Hindlimb muscle (tissue), 1 donor: ENCODE measurements around the gene POP7. TPM values are rescaled to one million over a fixed set of nuclear protein-coding genes. Genes with fewer than 3 reads are reported as not detected.

Experiments
- DNase-seq: peaks from one replicate; pipeline ENCODE4 v3.0.0-alpha.2; 2013
- polyA plus RNA-seq: library from polyadenylated mRNA; unstranded; fragments of 120-200 nt; gene quantifications from one replicate; pipeline ENCODE4 v1.2.1, GENCODE V29; 2013; ENCODE audit not compliant: insufficient read length

POP7 gene
- polyA plus RNA-seq, 1 donor = 21.4 TPM

DNA sequence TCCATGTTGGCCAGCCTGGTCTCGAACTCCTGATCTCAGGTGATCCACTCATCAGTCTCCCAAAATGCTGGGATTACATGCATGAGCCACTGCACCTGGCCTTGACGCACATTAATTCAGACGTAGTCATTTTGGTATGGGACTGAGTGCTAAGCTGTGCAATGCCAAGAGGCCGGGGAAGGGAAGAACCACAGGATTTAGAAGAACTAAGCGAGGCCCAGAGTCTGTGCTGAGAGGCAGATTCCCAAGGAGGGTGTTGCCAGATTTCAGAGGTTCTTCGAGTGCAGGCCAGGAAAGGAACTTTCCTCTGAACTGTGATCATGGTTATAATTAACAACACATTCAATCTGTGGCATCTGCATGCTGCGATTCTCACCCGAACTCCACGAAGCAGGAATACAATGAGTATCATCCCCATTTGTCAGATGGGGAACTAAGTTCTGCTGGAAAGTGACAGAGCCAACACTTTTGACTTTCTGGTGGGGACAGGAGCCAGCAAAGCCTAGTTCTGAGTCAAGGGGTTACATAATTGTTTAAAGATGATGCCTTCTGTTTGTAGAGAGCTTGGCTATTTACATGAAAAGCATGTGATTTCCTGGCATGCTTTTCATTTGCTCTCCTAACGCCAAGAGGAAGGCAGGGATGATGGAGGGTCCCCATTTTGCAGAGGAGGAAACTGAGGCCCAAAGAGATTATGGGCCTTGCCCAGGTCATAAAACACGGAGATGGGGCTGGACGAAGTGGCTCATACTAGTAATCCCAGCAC is 21.3 kb downstream of the POP7 start:
- peak; percentile 67 for DNase-seq

DNA sequence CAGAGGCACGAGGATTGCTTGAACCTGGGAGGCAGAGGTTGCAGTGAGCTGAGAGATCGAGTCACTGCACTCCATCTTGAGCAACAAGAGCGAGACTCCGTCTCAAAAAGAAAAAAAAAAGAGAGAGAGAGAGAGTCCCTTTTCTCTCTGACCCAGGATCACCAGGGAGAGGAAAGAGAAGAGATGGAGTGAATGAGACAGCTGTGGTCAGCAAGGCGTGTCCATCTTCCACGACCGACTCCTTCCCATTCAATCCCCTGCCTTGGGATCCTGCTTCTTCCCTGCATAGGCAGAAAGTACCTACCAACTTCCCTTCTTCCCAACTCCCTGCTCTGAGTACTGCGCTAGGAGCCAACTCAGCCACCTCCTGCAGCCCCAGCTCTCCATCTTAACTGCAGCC is 22.3 kb downstream of the POP7 start:
- no peak for DNase-seq

DNA sequence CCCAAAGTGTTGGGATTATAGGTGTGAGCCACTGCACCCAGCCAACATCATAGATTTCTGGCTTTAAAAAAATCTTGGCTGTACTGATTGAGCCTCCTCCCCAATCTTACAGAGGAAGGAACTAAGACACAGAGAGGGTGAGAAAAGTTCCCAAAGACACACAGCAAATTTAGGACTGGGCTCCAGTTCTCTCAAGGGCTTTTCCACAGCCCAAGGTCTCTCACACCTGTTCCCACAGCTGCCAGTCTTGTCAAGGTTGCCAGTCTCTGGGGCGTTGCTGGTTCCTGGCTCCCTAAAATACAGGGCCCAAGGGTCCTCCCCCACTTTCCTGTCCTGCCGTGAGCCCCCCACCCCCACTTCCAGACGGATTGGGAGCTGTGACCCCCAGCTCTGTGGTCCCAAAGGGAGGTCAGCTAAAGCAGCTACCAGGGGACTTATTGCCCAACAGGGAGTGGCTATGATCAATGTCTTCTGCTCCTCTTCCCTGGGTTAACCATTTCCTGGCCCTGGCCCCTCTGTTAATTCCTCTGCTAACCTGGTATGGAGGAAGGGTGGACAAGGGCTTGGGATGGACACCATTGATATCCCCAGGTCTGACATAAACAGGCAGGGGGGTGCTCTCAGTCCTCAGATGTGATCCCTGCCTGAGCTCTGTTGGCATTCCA is 24.3 kb downstream of the POP7 start:
- no peak for DNase-seq

DNA sequence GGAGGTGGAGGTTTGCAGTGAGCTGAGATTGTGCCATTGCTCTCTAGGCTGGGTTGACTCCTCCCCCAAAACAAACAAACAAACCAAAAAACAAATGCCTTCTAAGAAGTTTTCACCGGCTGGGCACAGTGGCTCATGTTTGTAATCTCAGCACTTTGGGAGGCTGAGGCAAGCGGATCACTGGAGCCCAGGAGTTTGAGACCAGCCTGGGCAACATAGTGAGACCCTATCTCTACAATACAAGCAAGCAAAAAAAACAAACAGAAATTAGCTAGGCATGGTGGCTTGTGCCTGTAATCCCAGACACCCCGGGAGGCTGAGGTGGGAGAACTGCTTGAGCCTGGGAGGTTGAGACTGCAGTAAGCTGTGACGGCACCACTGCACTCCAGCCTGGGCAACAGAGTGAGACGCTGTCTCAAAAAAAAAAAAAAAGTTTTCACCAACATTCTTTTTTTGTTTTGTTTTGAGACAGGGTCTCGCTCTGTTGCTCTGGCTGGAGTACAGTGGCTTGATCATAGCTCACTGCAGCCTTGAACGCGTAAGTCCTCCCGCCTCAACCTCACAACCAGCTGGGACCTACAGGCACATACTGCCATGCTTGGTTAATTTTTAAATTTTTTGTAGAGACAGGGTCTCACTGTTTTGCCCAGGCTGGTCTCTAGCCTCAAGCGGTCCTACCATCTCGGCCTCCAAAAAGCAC is 26.2 kb downstream of the POP7 start:
- no peak for DNase-seq

DNA sequence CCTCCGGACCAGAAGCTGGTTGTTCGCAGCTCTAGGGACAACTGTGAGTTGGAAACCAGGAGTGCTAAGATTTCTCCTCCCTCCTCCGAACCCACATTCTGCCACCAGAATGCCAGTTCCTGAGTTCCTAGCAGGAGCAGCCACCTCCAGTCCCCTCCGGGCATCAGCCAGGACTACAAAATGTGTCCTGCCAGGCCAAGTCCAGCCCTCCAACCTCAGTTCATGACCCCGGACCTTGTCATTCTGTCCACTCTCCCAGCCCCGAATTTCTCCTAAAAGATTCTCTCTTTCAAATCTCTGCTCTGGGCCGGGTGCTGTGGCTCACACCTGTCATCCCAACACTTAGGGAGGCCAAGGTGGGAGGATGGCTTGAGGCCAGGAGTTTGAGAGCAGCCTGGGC is 29.8 kb downstream of the POP7 start:
- DNase-seq = no peak

DNA sequence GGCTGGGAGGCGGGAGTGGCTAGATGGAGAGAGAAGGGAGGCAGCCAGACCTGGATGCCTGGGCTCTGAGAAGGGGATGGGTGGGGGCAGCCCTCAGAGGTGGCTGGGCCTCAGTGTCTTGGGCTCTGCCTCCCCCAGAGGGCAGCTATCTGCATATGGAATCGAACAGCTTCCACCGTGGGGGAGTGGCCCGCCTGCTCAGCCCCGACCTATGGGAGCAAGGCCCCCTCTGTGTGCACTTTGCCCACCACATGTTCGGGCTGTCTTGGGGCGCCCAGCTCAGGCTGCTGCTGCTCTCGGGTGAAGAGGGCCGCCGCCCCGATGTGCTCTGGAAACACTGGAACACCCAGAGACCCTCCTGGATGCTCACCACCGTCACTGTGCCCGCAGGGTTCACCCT is 30.8 kb downstream of the POP7 start:
- DNase-seq = no peak

DNA sequence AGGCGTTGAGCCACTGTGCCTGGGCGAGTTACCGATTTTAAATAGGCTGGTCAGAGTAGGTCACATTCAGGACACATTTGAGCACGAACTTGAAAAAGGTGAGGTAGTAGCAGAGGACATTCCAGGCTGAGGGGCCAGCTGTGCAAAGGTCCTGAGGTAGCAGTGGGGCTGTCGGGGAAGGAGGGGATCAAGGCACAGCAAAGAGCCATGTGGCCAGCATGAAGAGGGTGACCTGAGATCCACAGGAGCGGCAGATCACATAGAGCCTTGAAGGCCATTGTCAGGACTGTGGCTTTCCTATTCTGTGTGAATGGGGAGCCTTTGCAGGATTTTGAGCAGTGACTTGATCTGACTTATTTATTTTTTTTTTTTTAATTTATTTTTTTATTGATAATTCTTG is 34.0 kb downstream of the POP7 start:
- no peak for DNase-seq

DNA sequence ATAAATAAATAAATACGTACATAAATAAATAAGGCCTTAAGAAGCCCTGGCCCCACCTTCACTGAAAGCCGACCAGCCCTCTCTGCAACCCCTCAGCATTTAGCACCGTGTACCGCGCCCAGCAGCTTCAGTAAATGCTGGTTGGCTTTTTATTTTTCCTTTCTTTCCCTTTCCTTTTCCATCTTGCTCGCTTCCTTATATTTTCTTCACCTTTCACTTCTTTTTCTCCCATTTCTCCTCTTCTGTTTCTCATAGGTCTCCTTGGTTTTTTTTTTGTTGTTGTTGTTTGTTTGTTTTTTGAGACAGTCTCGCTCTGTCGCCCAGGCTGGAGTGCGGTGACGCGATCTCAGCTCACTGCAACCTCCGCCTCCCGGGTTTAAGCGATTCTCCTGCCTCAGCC is 38.7 kb downstream of the POP7 start:
- no peak for DNase-seq

DNA sequence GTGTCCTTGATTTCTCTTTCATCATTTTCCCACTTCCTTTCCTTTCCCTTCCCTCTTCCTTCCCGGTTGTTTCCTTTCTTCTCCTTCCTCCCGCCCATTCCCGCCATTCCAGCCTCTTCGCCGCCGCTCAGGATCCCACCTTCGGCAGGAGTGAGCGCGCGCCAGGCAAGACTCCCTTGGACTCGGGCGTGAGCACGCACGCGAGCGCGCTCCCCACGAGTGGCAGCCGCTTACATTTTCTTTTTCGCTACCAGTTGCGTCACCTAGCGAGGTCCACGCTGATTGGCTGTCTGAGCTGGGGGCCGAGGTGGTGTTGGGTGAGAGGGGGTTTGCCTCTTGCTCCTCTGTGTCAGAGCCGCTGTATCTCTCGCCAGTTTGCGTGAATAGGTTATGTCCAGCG is 39.3 kb downstream of the POP7 start:
- DNase-seq = peak; percentile 37

DNA sequence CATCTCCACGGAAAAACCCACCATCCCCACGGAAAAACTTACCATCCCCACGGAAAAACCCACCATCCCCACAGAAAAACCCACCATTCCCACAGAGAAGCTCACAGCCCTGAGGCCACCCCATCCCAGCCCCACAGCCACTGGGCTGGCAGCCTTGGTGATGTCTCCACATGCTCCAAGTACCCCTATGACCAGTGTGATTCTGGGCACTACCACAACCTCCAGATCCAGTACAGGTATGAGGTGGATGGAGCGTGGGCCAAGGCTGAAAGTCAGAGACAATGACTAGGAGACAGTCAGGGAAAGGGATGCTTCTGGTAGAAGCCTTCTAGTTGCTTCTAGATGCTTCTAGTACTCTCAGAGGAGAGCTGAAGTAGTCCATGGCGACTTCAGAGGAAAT is 47.1 kb downstream of the POP7 start:
- no peak for DNase-seq

DNA sequence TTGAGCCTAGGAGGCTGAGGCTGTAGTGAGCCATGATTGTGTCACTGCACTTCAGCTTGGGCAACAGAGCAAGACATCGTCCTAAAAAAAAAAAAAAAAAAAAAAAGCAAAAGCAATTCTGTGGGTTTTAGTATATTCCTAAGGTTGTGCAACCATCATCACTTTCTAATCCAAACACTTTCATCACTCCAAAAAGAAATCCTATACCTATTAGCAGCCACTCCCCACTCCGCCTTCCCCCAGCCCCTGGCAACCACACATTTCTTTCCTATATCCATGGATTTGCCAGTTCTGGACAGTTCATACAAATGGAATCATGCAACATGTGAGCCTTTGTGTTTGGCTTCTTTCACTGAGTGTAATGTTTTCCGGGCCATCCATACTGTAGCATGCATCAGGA is 47.8 kb downstream of the POP7 start:
- DNase-seq = no peak

Other genes with a start within 250 kb of the POP7 start
- 2.1 TPM for gene SPACDR, start 241.9 kb upstream of the POP7 start, polyA plus RNA-seq
- 61.5 TPM for gene TSC22D4, start 226.9 kb upstream of the POP7 start, polyA plus RNA-seq
- gene NYAP1, start 222.2 kb upstream of the POP7 start, polyA plus RNA-seq = 2.2 TPM
- gene AGFG2, start 166.9 kb upstream of the POP7 start, polyA plus RNA-seq = 15.6 TPM
- gene SAP25, start 132.2 kb upstream of the POP7 start, polyA plus RNA-seq = 3.5 TPM
- gene LRCH4, start 120.0 kb upstream of the POP7 start, polyA plus RNA-seq = 31.9 TPM
- 2.3 TPM for gene FBXO24, start 119.8 kb upstream of the POP7 start, polyA plus RNA-seq
- gene PCOLCE, start 103.8 kb upstream of the POP7 start, polyA plus RNA-seq = 255 TPM
- gene MOSPD3, start 93.6 kb upstream of the POP7 start, polyA plus RNA-seq = 17.9 TPM
- gene TFR2, start 64.6 kb upstream of the POP7 start, polyA plus RNA-seq = 1.3 TPM
- not detected for gene ACTL6B, start 49.7 kb upstream of the POP7 start, polyA plus RNA-seq
- 159 TPM for gene GNB2, start 32.4 kb upstream of the POP7 start, polyA plus RNA-seq
- 39.7 TPM for gene GIGYF1, start 11.9 kb upstream of the POP7 start, polyA plus RNA-seq
- gene EPO, start 14.3 kb downstream of the POP7 start, polyA plus RNA-seq = not detected
- gene ZAN, start 27.5 kb downstream of the POP7 start, polyA plus RNA-seq = not detected
- 47.2 TPM for gene EPHB4, start 121.4 kb downstream of the POP7 start, polyA plus RNA-seq
- gene SLC12A9, start 146.6 kb downstream of the POP7 start, polyA plus RNA-seq = 23.5 TPM
- gene TRIP6, start 161.3 kb downstream of the POP7 start, polyA plus RNA-seq = 41.1 TPM
- gene SRRT, start 169.0 kb downstream of the POP7 start, polyA plus RNA-seq = 94.3 TPM
- gene UFSP1, start 183.6 kb downstream of the POP7 start, polyA plus RNA-seq = 2.8 TPM
- 82.8 TPM for gene ACHE, start 189.8 kb downstream of the POP7 start, polyA plus RNA-seq
- 0.10 TPM for gene MUC3A, start 243.4 kb downstream of the POP7 start, polyA plus RNA-seq